DMS153 treated with DMSO at 0.1 percent for 48 hours (cell line): ENCODE data around the gene USH1C.
A peak's percentile ranks its signal among the peaks of the same experiment; 100 is the strongest.

Source experiments
- DNase-seq: peaks from one replicate; lab custom pipeline; 2025; ENCODE audit not compliant: unreplicated experiment; lab: John Stamatoyannopoulos, UW

Gene USH1C

GRCh38 chr11:17550450-17551346, 6.5 kb upstream of the USH1C start:
- DNase-seq = no peak

GRCh38 chr11:17548444-17548843, 4.2 kb upstream of the USH1C start:
- DNase-seq = no peak

GRCh38 chr11:17547932-17548331, 3.7 kb upstream of the USH1C start:
- no peak for DNase-seq

GRCh38 chr11:17547051-17547577, 2.9 kb upstream of the USH1C start, which contains the start of gene OTOG:
Gene OTOG, plus strand, starts transcription at chr11:17547259. Its CDS starts 114 bp downstream, at chr11:17547373.
- DNase-seq = peak; percentile 48

GRCh38 chr11:17546240-17546639, 2.0 kb upstream of the USH1C start:
- no peak for DNase-seq

GRCh38 chr11:17543574-17544180, 539 bp downstream of the USH1C start:
- no peak for DNase-seq

- DNase-seq = no peak
Observed at GRCh38 chr11:17543041-17543440, 1.2 kb downstream of the USH1C start.

- DNase-seq = no peak
Observed at GRCh38 chr11:17542249-17542648, 2.0 kb downstream of the USH1C start.

GRCh38 chr11:17541330-17541885, 2.8 kb downstream of the USH1C start:
- no peak for DNase-seq

- no peak for DNase-seq
Observed at GRCh38 chr11:17540807-17541206, 3.4 kb downstream of the USH1C start.

- no peak for DNase-seq
Observed at GRCh38 chr11:17538731-17539130, 5.5 kb downstream of the USH1C start.

- no peak for DNase-seq
Observed at GRCh38 chr11:17538054-17538453, 6.2 kb downstream of the USH1C start.

GRCh38 chr11:17537261-17537660, 7.0 kb downstream of the USH1C start:
- no peak for DNase-seq

GRCh38 chr11:17535488-17535887, 8.7 kb downstream of the USH1C start:
- no peak for DNase-seq

- no peak for DNase-seq
Observed at GRCh38 chr11:17533778-17534415, 10.3 kb downstream of the USH1C start.

- no peak for DNase-seq
Observed at GRCh38 chr11:17533341-17533740, 10.9 kb downstream of the USH1C start.

GRCh38 chr11:17532784-17533183, 11.4 kb downstream of the USH1C start:
- no peak for DNase-seq

- DNase-seq = no peak
Observed at GRCh38 chr11:17531636-17532113, 12.5 kb downstream of the USH1C start.

GRCh38 chr11:17531071-17531600, 13.1 kb downstream of the USH1C start:
- DNase-seq = no peak

GRCh38 chr11:17529844-17530185, 14.4 kb downstream of the USH1C start:
- no peak for DNase-seq
